Esophagus squamous epithelium (tissue), 4 donors: ENCODE measurements around the gene ADAM33.

ENCODE experiments used
- POLR2A ChIP-seq, 4 donors: fragments of 450-650 bp; IDR thresholded peaks; one replicate each; pipeline ENCODE4 v1.6.1; 2017; ENCODE audit warnings: antibody characterized with exemption in 4 of 4, mild to moderate bottlenecking in 4 of 4, moderate library complexity in 3 of 4
- TF ChIP-seq, protein P1 (sequence below), 6 experiments: fragments of 450-650 bp in 4 of 6; fragments of 200-600 bp in 2 of 6; sonication (generic) in 2 of 6; IDR thresholded peaks; one replicate each; pipeline ENCODE4 v1.5.1; 2016 to 2019; ENCODE audit warnings: antibody characterized with exemption in 6 of 6, mild to moderate bottlenecking in 4 of 6, moderate library complexity in 4 of 6

DNA sequence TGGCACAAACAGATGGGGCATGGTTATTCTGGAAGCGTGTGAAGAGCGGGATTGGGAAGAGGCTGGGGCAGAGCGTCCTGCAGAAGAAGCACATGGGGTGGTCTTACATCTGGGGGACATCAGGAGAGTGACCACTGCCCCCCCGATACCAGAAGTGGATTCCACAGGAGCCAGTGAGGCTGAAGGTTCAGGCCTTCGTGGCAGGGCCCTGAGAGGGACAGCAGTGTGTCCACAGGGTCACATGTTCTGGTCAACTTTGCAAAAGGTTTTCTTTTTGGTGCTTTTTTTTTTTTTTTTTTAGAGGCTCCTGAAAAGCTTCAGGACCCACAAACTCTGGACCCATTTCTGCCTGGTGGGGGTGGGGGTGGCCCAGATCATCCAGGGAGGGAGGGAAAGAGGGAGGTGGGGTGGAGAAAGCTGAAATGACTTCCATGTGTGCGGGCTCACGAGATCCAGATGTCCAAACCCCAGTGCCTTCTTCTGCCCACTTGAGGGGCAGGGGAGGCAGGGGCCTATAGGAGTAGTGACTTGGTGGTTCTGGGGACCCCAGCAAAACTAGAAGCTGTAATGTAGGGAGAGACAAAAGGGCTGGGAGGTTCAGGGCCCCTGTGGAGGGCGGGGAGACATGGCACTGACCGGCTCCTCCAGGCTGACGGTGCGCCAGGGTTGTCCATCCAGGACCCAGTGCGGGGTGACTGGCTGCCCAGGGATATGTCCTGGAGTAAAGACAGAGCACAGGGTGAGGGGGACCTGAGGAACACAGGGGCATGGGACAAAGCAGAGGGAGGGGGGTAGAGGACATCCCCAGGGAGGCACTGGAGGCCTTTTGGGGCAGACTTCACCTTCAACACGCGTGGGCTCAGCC, 2.7 kb downstream of the ADAM33 start:
- TF ChIP-seq, protein P1, sequence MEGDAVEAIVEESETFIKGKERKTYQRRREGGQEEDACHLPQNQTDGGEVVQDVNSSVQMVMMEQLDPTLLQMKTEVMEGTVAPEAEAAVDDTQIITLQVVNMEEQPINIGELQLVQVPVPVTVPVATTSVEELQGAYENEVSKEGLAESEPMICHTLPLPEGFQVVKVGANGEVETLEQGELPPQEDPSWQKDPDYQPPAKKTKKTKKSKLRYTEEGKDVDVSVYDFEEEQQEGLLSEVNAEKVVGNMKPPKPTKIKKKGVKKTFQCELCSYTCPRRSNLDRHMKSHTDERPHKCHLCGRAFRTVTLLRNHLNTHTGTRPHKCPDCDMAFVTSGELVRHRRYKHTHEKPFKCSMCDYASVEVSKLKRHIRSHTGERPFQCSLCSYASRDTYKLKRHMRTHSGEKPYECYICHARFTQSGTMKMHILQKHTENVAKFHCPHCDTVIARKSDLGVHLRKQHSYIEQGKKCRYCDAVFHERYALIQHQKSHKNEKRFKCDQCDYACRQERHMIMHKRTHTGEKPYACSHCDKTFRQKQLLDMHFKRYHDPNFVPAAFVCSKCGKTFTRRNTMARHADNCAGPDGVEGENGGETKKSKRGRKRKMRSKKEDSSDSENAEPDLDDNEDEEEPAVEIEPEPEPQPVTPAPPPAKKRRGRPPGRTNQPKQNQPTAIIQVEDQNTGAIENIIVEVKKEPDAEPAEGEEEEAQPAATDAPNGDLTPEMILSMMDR (IDR thresholded peaks at IDR 0.05), result no peak
- TF ChIP-seq POLR2A (IDR thresholded peaks at IDR 0.05), result no peak
